Activated CD4-positive, CD25-positive, alpha-beta regulatory T cell treated with anti-CD3 and anti-CD28 coated beads, Interleukin-2, amount 50 U/mL, for 72 hours (primary cell): Measurements from ENCODE around the gene ACOT8.
"Not testable (repeated sequence)": the region's sequence is repeated elsewhere in the genome, so short reads cannot be mapped to it uniquely, and the experiment has no call there.

Experiments used
- DNase-seq: peaks from one replicate; pipeline ENCODE4 v3.0.0; 2021

ACOT8 gene

DNA sequence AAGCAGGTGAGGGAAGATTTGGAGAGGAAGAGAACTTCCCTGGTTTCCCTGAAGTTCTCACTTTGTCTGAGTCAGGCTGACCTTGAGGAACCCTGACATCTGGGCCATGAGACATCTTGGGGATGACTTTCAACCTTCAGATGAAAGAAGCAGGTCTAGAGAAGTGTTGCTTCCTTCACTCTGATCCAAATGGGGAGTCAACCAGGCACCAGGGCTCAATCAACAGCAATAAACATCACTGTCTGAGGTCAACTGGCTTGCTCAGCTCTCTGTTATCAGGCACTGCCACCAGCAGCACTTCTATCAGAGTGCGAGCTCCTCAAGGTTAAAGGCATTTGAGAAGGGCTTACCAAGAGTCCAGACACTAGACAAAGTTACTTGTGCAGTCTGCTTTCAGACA, 6.3 kb downstream of the ACOT8 start:
- no peak for DNase-seq

DNA sequence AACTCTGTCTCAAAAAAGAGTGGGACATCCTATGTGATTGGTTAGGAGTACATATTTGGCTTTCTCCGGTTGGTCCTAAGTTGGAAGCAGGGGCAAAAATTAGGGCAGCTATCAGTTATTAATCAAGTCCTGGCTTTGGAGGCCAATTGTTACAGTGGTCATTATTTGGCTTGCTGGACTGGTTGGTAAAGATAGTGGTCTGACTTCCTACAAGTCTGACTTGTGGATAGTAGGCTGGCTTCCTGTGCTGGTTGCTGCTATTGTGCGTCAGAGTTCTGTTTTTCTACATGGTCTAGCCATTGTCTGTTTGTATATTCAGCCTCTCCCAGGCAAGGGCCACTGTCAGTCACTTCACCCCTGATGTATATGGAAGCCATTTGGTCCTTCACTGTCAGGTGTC, 7.0 kb downstream of the ACOT8 start:
- no peak for DNase-seq

DNA sequence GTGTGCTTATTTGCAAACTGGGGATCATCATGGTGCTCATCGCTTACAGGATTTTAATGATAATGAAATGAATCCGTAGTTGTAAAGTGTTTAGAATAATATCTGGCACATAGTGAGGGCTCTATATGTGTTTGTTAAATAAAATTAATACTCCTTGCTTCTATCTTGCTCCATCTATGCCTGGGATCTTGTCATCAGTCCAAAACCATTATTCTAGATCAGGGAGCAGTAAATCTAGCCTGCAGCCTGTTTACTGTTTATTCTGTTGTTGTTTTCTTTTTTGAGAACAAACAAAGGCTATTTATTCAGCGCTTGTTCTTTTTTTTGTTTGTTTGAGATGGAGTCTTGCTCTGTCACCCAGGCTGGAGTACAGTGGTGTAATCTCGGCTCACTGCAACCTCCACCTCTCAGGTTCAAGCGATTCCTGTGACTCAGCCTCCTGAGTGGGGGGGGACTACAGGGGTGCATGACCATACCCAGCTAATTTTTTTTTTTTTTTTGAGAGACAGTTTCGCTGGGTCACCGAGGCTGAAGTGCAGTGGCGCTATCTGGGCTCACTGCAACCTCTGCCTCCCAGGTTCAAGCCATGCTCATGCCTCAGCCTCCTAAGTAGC, 8.1 kb downstream of the ACOT8 start:
- DNase-seq, result no peak

DNA sequence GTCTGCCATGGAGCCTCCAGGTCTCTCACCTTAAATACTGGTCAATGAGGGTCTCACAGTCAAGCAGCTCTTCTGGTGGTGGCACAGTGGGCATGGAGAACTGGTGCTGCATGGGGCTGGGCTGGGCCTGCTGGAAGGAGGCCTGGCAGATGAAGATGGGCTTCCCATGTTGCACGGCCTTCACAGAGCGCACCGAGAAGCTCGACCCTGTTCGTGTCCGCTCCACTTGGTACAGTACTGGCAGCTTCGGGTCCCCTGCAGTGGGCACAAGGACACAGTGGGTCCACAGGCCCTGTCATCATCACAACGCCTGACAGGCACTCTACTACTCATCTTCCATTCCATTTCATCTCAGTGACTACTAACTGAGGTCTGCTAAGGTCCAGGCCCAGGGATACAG, 8.8 kb downstream of the ACOT8 start:
- no peak for DNase-seq

DNA sequence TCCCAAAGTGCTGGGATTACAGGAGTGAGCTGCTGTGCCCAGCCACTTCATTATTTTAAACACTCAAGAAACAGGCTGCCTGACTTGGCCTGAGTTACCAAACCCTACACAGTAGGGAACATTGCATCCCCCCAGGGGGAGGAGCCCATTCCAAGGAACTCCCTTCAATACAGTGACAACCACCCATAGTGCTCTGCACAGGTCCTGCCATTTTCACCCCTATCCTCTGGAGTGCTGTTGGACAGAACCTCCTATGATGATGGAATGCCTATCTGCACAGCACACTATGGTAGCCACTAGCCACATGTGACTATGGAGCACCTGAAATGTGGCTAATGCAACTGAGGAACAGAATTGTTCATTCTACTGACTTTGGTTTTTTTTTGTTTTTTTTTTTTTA, 11.7 kb downstream of the ACOT8 start:
- no peak for DNase-seq

DNA sequence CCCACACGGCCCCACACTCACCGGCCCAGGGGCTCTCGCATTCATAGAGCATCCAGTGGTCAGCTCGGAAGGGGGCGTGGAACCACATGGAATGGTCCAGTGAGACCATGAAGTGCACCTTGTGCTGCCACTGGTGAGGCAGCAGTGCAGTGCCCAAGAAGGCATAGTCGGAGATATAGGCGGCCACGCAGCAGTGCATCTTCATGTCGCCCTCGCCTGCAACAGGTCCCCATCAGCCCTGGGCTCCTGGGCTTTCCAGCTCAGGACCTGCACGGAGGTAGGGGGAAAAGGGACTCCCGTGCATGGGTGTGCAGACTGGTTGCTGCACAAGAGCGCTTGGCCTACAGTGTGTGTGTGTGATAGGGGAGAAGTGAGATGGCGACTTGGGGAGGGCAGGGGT, 13.7 kb downstream of the ACOT8 start:
- no peak for DNase-seq

DNA sequence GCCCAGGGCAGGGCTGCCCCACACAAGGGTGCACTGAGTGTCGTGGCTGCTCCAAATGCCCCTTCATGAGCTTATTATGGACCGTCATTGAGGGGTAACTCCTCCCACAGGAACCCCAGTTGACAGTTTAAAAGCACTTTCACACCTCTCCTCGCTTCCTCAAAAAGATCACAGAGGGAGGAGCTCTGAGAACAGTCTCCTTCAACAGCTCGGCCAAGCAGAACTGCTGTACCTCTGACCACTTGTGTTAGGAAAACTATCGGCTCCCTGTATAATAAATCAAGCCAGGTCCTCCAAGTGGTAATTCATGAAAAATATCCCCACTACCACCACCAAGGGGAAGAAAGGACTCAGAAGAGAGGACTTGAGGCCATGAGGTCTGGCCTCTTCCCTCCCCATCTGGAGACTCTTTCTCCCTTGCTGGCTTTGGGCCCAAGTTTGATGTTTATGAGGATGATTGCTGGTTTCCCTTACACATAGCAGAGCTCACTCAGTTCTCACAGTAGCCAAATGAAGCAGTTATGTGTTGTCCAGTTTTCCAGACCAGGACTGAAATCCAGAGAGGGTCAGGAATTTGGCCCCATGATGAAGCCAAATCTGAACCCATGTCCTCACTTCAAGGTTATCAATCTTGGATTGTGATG, 14.9 kb downstream of the ACOT8 start:
- no peak for DNase-seq

DNA sequence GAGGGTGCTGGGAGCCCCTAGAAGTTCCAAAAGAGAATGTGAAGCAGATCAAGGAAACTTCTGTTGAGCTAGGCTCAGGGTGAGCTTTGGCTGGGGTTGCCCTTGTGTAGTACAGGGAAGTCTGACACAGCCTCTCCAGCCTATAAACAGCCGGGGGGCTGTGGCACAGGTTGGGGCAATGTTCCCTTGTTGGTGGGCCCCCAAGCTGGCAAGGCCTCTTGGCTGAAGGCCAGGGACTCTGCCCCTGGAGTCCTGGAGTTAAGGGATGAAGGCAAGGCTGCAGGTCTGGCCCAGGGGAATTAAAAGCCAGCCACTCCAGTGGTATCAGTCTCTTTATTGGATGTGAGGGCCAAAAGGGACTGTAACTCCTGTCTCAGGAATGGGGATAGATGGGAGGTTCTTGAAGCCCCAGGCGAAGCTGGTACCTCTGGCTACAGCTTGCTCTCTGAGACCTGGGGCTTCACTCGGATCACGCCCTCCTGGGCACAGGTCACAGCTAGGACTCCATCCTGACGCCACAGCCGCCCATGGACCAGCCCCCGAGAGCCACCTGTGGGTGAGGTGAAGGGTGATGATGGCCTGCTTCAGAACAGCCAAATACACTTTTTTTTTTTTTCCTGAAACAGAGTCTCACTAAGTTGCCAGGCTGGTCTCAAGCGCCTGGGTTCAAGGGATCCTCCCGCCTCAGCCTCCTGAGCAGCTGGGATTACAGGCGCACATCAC, 15.6 kb downstream of the ACOT8 start:
- no peak for DNase-seq

DNA sequence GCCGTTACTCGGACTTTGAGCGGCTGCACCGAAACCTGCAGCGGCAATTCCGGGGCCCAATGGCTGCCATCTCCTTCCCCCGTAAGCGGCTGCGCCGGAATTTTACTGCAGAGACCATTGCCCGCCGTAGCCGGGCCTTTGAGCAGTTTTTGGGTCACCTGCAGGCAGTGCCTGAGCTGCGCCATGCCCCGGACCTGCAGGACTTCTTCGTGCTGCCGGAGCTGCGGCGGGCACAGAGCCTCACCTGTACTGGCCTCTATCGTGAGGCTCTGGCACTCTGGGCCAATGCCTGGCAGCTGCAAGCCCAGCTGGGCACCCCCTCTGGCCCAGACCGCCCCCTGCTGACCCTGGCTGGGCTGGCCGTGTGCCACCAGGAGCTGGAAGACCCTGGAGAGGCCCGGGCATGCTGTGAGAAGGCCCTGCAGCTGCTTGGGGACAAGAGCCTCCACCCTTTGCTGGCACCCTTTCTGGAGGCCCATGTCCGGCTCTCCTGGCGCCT, 16.4 kb downstream of the ACOT8 start:
- DNase-seq, result no peak

DNA sequence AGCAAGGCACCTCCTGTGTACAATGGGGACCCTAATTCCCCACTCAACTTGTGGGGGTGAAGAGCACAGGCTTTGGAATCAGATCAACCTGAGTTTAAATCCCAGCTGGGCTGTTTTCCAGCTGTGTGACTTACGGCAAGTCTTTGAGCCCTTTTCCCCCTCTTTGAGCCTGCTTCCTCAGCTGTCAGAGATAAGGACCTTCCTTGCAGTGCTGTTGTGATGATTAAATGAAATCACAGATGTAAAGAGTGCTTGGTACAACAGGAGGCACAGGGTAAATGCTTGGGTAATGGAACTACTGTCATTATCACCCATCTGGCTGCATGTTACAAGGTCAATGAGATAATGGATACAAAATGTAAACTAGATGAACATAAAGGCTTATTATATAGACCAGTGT, 20.4 kb downstream of the ACOT8 start:
- DNase-seq, result no peak

DNA sequence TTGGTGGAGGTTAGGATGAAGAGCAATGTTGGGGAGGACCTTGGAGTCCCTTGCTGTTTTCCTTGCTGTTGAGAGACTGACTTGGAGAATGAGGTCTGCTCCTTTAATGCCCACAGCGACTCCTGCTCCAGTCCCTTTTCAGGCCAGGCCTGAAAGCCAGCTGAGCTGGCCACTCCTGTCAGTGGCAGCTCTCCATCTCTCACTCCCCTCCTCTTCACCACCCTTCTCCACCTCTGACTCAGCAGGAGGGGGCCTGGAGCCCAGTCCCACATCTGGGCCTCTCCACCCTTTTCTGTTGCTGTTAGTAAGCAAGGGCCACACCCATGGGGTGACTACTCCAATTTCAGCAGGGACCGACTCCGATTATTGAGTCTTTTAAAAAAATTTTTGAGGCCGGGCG, 21.4 kb downstream of the ACOT8 start:
- DNase-seq, result no peak

DNA sequence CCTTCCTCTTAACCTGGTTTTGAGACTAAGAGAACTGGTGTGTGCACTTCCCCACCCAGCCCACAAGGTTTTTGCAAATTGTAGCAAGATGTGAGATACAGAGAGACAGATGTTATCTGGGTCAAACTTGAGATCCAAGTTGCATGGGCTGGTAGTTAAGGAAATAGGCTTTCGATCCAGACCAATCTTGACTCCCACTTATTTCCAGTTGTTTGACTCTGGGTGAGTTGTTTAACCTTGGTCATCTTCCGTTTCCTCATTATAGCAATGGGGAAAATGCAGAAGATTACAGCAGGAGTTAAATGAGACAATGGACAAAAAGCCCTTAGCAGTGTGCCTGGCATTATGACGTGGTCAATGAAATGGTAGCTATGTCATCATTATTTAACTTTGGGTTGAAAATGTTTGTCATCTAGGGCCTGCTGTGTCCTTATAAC, 21.8 kb downstream of the ACOT8 start:
- DNase-seq, result no peak

DNA sequence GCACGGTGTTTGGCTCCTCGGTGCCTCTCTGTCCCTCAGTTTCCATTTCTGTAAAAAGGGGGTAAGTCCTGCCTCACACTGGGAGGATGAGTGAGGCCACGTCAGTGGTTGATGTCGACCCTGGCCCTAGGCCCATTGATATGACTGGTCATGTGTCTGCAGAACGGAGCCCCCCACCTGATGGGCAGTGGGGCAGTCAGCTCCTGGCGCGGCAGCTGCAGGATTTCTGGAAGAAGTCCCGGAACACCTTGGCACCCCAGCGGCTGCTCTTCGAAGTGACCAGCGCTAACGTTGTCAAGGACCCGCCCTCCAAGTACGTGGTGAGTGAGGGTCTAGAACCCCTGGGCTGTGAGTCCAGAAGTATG, 22.4 kb downstream of the ACOT8 start:
- no peak for DNase-seq

DNA sequence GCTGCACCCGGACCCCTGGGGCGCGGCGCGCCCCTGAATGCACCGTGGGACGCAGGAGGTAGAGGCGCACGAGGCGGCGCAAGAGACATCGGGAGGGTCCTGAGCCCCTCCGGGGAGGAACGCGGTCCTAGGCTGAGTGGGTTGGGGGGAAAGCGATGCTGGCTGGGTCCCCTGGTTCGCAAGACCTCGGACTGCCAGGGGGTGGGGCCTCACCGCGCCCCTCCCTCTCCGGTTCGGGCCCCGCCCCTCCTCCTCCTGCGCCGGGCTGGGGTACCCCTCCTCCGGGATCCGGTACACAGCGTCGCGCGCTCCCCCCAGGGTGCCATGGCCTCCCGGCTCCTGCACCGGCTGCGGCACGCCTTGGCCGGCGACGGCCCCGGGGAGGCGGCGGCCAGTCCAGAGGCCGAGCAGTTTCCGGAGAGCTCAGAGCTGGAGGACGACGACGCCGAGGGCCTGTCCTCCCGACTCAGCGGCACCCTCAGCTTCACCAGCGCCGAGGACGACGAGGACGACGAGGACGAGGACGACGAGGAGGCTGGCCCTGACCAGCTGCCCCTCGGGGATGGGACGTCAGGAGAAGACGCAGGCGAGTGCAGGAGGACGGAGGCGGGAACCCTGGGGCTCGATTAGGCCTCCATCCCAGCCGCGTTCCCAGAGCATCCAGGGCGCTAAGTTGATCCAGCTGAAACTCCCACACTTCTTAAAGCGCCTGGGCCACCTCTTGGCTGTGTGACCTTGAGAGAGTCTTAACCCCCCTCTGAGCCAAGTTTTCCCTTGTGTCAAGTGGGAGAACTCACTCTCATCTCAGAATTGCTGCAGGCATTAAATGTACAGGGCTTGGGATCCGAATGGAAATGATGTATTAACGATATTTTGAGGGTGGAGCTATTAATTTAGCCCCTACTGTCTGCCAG, 23.1 kb downstream of the ACOT8 start:
- DNase-seq, result peak; percentile 65

DNA sequence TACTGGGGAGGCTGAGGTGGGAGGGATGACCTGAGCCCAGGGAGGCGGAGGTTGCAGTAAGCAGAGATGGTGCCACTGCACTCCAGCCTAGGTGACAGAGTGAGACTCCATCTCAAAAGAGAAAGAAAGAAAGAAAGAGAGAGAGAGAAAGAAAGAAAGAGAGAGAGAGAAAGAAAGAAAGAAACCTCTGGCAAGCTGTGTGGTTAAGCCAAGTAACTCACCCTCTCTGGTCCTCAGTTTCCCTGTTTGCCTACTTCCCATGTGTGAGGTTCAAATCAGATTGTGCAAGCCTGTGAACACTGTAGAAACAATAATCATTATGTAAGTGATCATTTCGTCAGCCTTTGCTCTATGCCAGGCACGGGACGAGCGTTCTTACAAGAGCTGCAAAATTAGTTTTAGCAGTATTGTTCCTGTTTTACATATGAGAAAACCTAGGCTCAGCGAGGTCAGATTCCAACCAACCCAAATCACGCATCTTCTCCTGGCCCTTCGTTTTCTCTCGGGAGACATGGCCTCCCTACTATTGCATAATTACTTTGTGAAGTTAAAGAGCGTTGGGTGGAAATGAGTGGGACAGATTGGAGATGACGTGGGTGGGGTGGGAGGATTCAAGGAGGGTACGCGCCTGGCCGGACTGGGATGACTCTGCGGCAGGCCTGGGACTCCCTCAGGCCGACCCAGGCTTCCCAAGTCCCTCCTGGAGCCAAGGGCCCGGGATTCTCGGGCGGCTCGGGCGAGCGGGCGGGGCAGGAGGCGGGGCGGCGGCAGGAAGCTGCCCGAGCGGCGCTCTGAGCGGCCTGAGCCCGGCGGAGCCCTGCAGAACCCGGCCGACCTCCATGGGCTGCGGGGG, 23.9 kb downstream of the ACOT8 start, which contains the start of gene SNX21:
Gene SNX21 (plus strand): TSS at position 770 of the 853 bp plus-strand sequence. CDS start 121 bp downstream, outside the sequence.
- DNase-seq, result no peak

DNA sequence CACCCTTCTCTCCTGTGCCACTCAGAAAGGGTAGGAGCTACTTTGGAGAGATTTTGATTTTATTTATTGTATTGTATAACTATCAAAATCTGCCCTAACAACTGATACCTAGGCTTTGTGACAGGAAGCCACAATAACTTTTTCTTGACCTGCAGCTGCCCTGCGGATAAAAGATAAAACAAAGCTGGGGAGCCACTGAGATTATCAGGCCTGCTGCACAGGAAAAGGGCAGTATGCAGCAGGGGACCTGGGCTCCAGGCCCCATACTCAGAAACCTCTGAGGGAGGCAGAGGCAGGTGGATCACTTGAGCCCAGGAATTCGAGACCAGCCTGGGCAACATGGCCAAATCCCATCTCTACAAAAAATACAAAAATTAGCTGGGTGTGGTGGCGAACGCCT, 24.6 kb downstream of the ACOT8 start:
- DNase-seq, result no peak

DNA sequence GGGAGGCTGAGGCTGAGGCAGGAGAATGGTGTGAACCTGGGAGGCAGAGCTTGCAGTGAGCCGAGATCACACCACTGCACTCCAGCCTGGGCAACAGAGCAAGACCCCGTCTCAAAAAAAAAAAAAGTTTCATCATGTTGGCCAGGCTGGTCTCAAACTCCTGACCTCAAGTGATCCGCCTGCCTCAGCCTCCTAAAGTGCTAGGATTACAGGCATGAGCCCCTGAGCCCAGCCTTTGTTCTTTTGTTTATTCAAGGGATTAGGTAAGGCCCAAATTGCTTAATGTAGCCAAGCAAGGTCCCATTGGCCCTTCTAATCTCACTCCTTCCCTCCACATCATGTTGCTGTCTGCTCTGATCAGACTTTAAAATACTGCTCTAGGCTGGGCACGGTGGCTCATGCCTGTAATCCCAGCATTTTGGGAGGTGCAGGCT, 27.5 kb downstream of the ACOT8 start:
- DNase-seq, result not testable (repeated sequence)

DNA sequence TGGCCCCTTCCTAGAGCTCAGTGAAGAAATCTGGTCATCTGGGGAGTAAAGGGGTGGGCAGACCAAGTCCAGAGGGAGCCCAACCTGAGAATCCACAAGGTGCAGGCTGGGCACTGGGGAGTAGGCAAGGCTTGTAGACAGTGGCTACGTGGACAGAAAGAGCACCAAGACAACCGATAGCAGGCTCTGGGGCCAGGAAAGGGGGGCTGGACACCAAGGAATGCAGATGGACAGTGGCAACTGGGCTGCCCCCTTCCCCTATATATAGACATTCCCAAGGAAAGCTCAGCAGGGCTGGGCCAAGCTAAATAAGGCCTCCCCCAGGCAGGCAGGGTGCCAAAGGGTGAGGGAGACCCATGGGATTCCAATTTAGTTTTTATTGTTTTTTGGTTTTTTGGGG, 28.6 kb downstream of the ACOT8 start:
- no peak for DNase-seq

DNA sequence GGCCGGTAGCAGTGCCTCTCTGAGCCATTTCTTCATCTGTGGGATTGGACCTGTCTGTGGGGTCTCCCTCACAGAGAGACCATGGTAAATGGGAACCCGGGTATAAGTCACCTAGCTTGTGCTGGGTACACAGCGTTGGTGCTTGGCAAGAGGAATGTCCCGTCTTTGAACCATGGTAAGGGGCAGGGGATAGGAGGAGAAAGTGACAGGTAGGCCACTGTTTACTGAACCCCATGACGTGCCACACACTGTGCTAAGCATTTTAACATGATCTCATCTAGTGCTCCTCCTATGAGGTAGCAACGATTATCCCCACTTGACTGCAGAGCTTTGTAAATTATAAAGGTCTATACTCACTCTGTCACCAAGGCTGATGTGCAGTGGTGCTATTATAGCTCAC, 29.5 kb downstream of the ACOT8 start:
- DNase-seq, result no peak

DNA sequence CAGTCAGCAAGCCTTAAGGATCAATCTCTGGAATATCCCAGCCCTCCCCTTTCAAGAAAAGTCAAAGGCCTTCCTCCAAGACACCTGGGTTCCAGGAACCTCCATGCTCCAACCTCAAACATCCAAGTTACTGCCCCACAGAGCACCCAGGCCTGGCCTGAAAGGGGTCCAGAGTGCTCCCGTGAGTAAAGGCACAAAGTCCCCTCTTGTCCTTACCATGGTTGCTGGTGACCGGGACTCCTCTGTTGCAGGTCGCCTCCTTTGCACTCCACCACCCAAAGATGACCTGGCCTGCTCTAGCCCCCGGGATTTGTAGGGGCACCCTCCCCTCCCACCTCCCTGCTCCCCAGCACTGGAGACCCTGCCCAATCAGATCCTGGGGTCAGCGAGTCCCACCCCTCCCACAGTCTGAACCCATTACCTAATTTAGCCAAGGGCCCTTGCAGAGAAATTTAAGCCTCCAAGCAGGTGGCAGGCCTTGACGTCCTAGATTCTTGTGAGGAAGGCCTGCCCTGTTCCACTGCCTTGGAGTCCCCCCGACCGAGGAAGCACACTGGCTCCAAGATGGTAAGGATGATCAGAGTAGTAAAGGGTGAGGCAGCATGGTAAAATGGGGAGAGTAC, 30.1 kb downstream of the ACOT8 start, which contains the start of gene TNNC2:
Gene TNNC2 (minus strand): TSS at position 283 of the 623 bp plus-strand sequence. CDS start 64 bp downstream, at position 219.
- DNase-seq, result no peak

DNA sequence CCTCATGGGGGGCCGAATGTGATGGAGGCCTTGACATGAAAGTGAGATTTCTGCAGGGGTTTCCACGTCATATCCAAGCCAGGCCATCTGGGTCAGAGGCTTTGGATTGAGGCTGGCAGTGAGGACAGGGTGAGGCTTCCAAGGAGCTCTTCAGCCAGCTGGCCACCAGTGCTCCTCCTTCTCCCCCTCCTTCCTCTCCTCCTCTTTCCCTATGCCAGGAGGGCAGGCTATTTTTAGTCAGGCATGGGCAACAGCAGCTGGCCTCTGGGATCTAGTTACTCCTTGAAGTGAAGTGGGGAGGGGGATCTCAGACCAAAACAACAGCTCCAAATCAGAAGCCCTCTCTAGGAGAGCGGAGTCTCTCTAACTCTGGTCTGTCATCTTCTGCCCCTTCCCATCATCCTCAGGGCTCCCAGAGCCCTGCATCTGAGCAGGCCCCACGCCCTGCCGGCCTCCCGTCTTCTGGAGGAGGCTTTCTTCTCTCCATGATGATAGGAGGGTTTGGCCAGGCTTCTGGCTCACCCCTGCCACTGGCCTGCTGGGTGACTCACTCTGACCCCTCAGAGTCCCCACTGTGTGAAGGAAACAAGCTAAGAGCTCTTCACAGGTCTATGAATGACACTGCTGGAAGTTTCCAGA, 30.7 kb downstream of the ACOT8 start:
- no peak for DNase-seq
